NT2/D1 (cell line): ENCODE measurements around the gene SNRNP35.

Experiments
- SUZ12 ChIP-seq: IDR thresholded peaks from 2 replicates; pipeline ENCODE4 v1.6.1; 2011; ENCODE audit not compliant: insufficient read length, insufficient read depth; ENCODE audit errors: extremely low read depth
- YY1 ChIP-seq: IDR thresholded peaks from 2 replicates; pipeline ENCODE4 v1.6.1; 2011; ENCODE audit not compliant: insufficient read length, insufficient read depth
- ZNF274 ChIP-seq: IDR thresholded peaks from 2 replicates; pipeline ENCODE4 v1.6.1; 2011; ENCODE audit warnings: mild to moderate bottlenecking, low read depth, low read length

GRCh38 chr12:123502163-123502704 is 44.3 kb downstream of the SNRNP35 start:
- TF ChIP-seq YY1 (no peak), ZNF274 (no peak), SUZ12 (no peak)
